IMR-90 (cell line): ENCODE results near the gene KDM3A. TPM values are rescaled to one million over a fixed set of nuclear protein-coding genes. Genes with fewer than 3 reads are reported as not detected.

Experiments
- ATAC-seq: fragments of 200-7000 bp; cut with Tn5 transposase; 2 replicates; pipeline ENCODE4 v1.9.1; 2020; ENCODE audit warnings: low read depth, mild to moderate bottlenecking, moderate library complexity
- BruUV-seq: library from RNA; stranded (reverse); fragments of 400-500 nt; replicated peaks from 2 replicates; lab custom pipeline; 2021; lab: Mats Ljungman, UMichigan
- CTCF ChIA-PET: fragments of 300-600 bp; formaldehyde crosslinking; extraction: SDS; loops from one replicate; lab custom pipeline; 2021; ENCODE audit warnings: antibody characterized with exemption; lab: Yijun Ruan, JAX
- POLR2A ChIA-PET: fragments of 300-600 bp; sonication (Branson Sonifier 250); formaldehyde crosslinking; loops from one replicate; lab custom pipeline; 2022; ENCODE audit warnings: antibody characterized with exemption; ENCODE audit not compliant: unreplicated experiment; lab: Charles Lee
- DNase-seq: peaks from one replicate; pipeline ENCODE4 v3.0.0; 2013
- H2AFZ ChIP-seq: replicated peaks from 2 replicates; pipeline ENCODE3; 2013; ENCODE audit warnings: low read length, mild to moderate bottlenecking; ENCODE audit not compliant: poor library complexity
- H2AK5ac ChIP-seq: 2 replicates; pipeline ENCODE4 v1.6.1; 2013; ENCODE audit warnings: low read depth, low read length, inconsistent platforms
- H2AK9ac ChIP-seq: replicated peaks from 2 replicates; pipeline ENCODE3; 2013; ENCODE audit warnings: mild to moderate bottlenecking, low read depth, low read length, moderate library complexity; ENCODE audit not compliant: poor library complexity
- H2BK120ac ChIP-seq: 2 replicates; pipeline ENCODE4 v1.6.1; 2013; ENCODE audit warnings: low read depth, low read length, inconsistent platforms
- H2BK15ac ChIP-seq: 3 replicates; pipeline ENCODE4 v1.6.1; 2013; ENCODE audit warnings: low read depth, low read length, inconsistent platforms
- H2BK20ac ChIP-seq: 2 replicates; pipeline ENCODE4 v1.6.1; 2013; ENCODE audit warnings: low read depth, mild to moderate bottlenecking, inconsistent platforms, low read length, moderate library complexity
- H2BK5ac ChIP-seq: 2 replicates; pipeline ENCODE4 v1.6.1; 2013; ENCODE audit warnings: mild to moderate bottlenecking, low read depth, low read length, inconsistent platforms; ENCODE audit not compliant: poor library complexity, severe bottlenecking
- H3K14ac ChIP-seq: replicated peaks from 2 replicates; pipeline ENCODE4 v1.6.1; 2013; ENCODE audit warnings: low read depth, low read length, inconsistent platforms
- H3K18ac ChIP-seq: 2 replicates; pipeline ENCODE4 v1.6.1; 2013; ENCODE audit warnings: low read depth, low read length, control low read depth
- H3K23ac ChIP-seq: 2 replicates; pipeline ENCODE4 v1.6.1; 2013; ENCODE audit warnings: low read depth, low read length, inconsistent platforms
- H3K27ac ChIP-seq: 2 replicates; pipeline ENCODE4 v1.5.1; 2013; ENCODE audit warnings: mild to moderate bottlenecking, control low read depth, low read length; ENCODE audit not compliant: insufficient read depth
- H3K27me3 ChIP-seq: 2 replicates; pipeline ENCODE4 v1.6.1; 2013; ENCODE audit warnings: low read length; ENCODE audit not compliant: control insufficient read depth, insufficient read depth
- H3K36me3 ChIP-seq: 2 replicates; pipeline ENCODE4 v1.6.1; 2013; ENCODE audit warnings: low read length, mixed read lengths; ENCODE audit not compliant: control insufficient read depth, insufficient read depth
- H3K4ac ChIP-seq: 2 replicates; pipeline ENCODE4 v1.6.1; 2013; ENCODE audit warnings: low read depth, low read length, inconsistent platforms
- H3K4me1 ChIP-seq: 2 replicates; pipeline ENCODE4 v1.6.1; 2013; ENCODE audit warnings: low read length, mixed read lengths; ENCODE audit not compliant: control insufficient read depth, insufficient read depth
- H3K4me2 ChIP-seq: 2 replicates; pipeline ENCODE4 v1.6.1; 2013; ENCODE audit warnings: low read depth, mild to moderate bottlenecking, control low read depth, low read length, moderate library complexity
- H3K4me3 ChIP-seq: 2 replicates; pipeline ENCODE4 v1.5.1; 2013; ENCODE audit warnings: low read depth, mild to moderate bottlenecking, control low read depth, low read length, moderate library complexity; ENCODE audit not compliant: insufficient read depth
- H3K56ac ChIP-seq: 2 replicates; pipeline ENCODE4 v1.6.1; 2013; ENCODE audit warnings: low read length, inconsistent platforms; ENCODE audit not compliant: insufficient read depth; ENCODE audit errors: extremely low read depth
- H3K79me1 ChIP-seq, 2 experiments: 2 replicates each; pipeline ENCODE4 v1.6.1; 2013; ENCODE audit warnings: low read length in 2 of 2, inconsistent platforms in 1 of 2, low read depth in 1 of 2
- H3K9ac ChIP-seq: 2 replicates; pipeline ENCODE4 v1.6.1; 2013; ENCODE audit warnings: low read depth, low read length, control low read depth
- H3K9me1 ChIP-seq: 2 replicates; pipeline ENCODE4 v1.6.1; 2013; ENCODE audit warnings: low read length, inconsistent platforms; ENCODE audit not compliant: insufficient read depth
- H3K9me3 ChIP-seq: 2 replicates; pipeline ENCODE4 v1.6.1; 2013; ENCODE audit warnings: low read length; ENCODE audit not compliant: control insufficient read depth, insufficient read depth
- H4K20me1 ChIP-seq: 2 replicates; pipeline ENCODE4 v1.6.1; 2013; ENCODE audit warnings: low read length, inconsistent platforms; ENCODE audit not compliant: insufficient read depth
- H4K5ac ChIP-seq: 2 replicates; pipeline ENCODE4 v1.6.1; 2013; ENCODE audit warnings: mild to moderate bottlenecking, low read depth, low read length, control low read depth
- H4K8ac ChIP-seq, 2 experiments: 2 replicates each; pipeline ENCODE4 v1.6.1; 2013; ENCODE audit warnings: low read depth in 2 of 2, low read length in 2 of 2, control low read depth in 1 of 2, inconsistent platforms in 1 of 2
- H4K91ac ChIP-seq: 2 replicates; pipeline ENCODE4 v1.6.1; 2013; ENCODE audit warnings: low read depth, low read length, inconsistent platforms; ENCODE audit not compliant: insufficient read depth
- BHLHE40 ChIP-seq: fragments of 150-350 bp; IDR thresholded peaks from 2 replicates; pipeline ENCODE4 v1.6.1; 2016; ENCODE audit warnings: mild to moderate bottlenecking, low read depth, low read length
- POLR2A ChIP-seq: IDR thresholded peaks from 2 replicates; pipeline ENCODE4 v1.6.1; 2012; ENCODE audit warnings: mild to moderate bottlenecking, low read depth, low read length
- RAD21 ChIP-seq: IDR thresholded peaks from 2 replicates; pipeline ENCODE4 v1.6.1; 2012; ENCODE audit warnings: low read length, improper control_type of control experiment
- WGBS, 2 experiments: methylation state at CpG; one replicate each; pipeline versions ENCODE4 v1.1.5 to v1.1.7; 2013; ENCODE audit warnings: missing lambda C conversion rate in 2 of 2; ENCODE audit not compliant: insufficient read length in 1 of 2; ENCODE audit errors: extremely low coverage in 2 of 2; 5-methylcytosine and 5-hydroxymethylcytosine counted together
- dilution Hi-C: fragments of 300-500 bp; cut with HindIII; formaldehyde crosslinking; loops from one replicate; pipeline ENCODE4 v1.14.3; 2018; ENCODE audit warnings: low sequenced_read_pairs; ENCODE audit not compliant: unreplicated experiment
- in situ Hi-C: fragments of 300-500 bp; cut with MboI; formaldehyde crosslinking; loops from 3 replicates; pipeline ENCODE4 v1.14.3; 2019; ENCODE audit warnings: low sequenced_read_pairs, inconsistent platforms, mixed read lengths
- intact Hi-C: fragments of 100-400 bp; cut with micrococcal nuclease; formaldehyde crosslinking; loops from 2 replicates; pipeline ENCODE4 v1.10.0; 2022
- polyA plus RNA-seq, 3 experiments: library from polyadenylated mRNA; depleted of rRNA; stranded (reverse); fragments of >200 nt; gene quantifications; 2 replicates each; pipeline ENCODE4 v1.2.3, GENCODE V29; 2012; ENCODE audit warnings: low replicate concordance in 1 of 3
- total RNA-seq: library from RNA; depleted of rRNA; stranded (reverse); fragments of >200 nt; gene quantifications from 2 replicates; pipeline ENCODE4 v1.2.3, GENCODE V29; 2012
- TF ChIP-seq, protein P1 (sequence below): fragments of 150-350 bp; IDR thresholded peaks from 2 replicates; pipeline ENCODE4 v1.6.1; 2016; ENCODE audit warnings: low read depth, mild to moderate bottlenecking, low read length, moderate library complexity, borderline replicate concordance

KDM3A gene
- total and polyA plus RNA-seq, 2 of the 4 experiments (the other 2 are of a cell fraction) = 24.8 to 33.3 TPM

DNA sequence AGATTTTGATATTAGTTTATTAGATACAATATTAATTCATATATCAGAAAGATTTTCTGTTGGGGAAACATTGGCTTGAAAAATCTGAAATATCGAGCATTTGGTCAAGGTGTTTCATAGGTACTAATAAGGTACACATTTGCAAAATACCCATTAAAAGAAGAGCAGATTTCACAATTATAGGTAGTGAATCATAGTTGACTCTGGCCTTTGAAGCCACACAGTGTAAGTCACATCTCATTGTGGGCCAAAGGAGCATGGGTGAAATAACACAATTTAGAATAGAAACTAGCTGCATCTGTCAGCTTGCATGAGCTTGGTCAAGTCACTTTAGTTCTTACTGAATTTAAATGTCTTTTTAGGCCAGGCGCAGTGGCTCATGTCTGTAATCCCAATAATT is 4.9 kb downstream of the KDM3A start:
- CTCF ChIA-PET = no interaction called here
- H2BK5ac ChIP-seq = no peak overlapping the region
- in situ Hi-C loops = no loop called here

More for the DNA sequence above, 4.9 kb downstream of the KDM3A start:
- H3K4me1 ChIP-seq = peaks cover 4% of the 10 kb centered on the region; the same call in 1 of the 2 replicates
- dilution Hi-C loops = no loop called here
- H3K9ac ChIP-seq = no peak overlapping the region
- no peak overlapping the region for H2BK15ac ChIP-seq
- ATAC-seq = no peak
- H3K79me1 ChIP-seq = peaks cover 14 to 70% of the 10 kb centered on the region in 2 experiments
- H3K36me3 ChIP-seq = peaks cover 31% of the 10 kb centered on the region
- no peak overlapping the region for H2BK120ac ChIP-seq
- H2AK9ac ChIP-seq = no peak overlapping the region
- no peaks in the 10 kb centered on the region for H3K27me3 ChIP-seq
- TF ChIP-seq BHLHE40 (no peak), RAD21 (no peak), POLR2A (no peak)
- TF ChIP-seq, protein P1, sequence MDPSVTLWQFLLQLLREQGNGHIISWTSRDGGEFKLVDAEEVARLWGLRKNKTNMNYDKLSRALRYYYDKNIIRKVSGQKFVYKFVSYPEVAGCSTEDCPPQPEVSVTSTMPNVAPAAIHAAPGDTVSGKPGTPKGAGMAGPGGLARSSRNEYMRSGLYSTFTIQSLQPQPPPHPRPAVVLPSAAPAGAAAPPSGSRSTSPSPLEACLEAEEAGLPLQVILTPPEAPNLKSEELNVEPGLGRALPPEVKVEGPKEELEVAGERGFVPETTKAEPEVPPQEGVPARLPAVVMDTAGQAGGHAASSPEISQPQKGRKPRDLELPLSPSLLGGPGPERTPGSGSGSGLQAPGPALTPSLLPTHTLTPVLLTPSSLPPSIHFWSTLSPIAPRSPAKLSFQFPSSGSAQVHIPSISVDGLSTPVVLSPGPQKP = no peak
- H3K9me1 ChIP-seq = no peaks in the 10 kb centered on the region; the same call in 1 of the 2 replicates
- H4K5ac ChIP-seq = no peak overlapping the region
- H4K20me1 ChIP-seq = peaks cover 75% of the 10 kb centered on the region
- no peak overlapping the region for H3K4ac ChIP-seq
- no peak overlapping the region for H3K4me2 ChIP-seq
- H2AK5ac ChIP-seq = no peak overlapping the region
- BruUV-seq = no TSS peak
- no peak overlapping the region for H3K56ac ChIP-seq
- H3K27ac ChIP-seq = no peak overlapping the region
- intact Hi-C loops = no loop called here
- no peaks in the 10 kb centered on the region for H3K9me3 ChIP-seq
- H3K4me3 ChIP-seq = no peak overlapping the region
- no peak for DNase-seq
- no peak overlapping the region for H4K8ac ChIP-seq
- no peak overlapping the region for H2AFZ ChIP-seq
- POLR2A ChIA-PET = no interaction called here
- H3K18ac ChIP-seq = no peak overlapping the region
- H3K23ac ChIP-seq = no peak overlapping the region
- no peak overlapping the region for H2BK20ac ChIP-seq
- no peak overlapping the region for H3K14ac ChIP-seq
- no peak overlapping the region for H4K91ac ChIP-seq
- WGBS, 2 experiments = 100% methylated on average over 1 of the region's 2 CpGs; no CpG with 5 or more reads in 1 of the 2 experiments
